ENCODE data around the gene ARHGEF11. TPM values are rescaled to one million over a fixed set of nuclear protein-coding genes. Genes with fewer than 3 reads are reported as not detected.

Gene ARHGEF11
- total RNA-seq, 2 donors from 2014 or later: 35.2 to 43.3 TPM

DNA sequence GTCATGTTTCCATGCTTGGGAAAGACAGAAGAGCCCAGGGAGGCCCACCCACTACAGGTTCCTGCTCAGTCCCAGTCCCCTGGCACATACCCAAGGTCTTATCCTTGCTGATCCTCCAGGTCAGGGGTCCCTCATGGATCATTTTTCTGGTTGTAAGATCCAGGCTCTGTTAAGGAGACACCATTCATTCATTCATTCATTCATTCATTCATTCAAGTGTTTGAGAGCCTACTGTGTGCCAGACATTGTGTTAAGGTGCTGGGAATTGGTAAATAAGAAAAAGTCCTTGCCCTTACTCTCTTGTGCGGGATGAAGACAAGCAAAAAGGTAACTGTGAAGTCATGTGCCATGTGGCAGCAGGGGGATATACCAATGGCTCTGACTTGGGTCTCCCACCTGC is 101.3 kb downstream of the ARHGEF11 start:
- H3K9ac ChIP-seq (ENCODE audit: low read depth in 2 of 2, low read length in 2 of 2): no peak overlapping the region
- H3K27me3 ChIP-seq: no peaks in the 10 kb centered on the region
- TF ChIP-seq, protein P1, sequence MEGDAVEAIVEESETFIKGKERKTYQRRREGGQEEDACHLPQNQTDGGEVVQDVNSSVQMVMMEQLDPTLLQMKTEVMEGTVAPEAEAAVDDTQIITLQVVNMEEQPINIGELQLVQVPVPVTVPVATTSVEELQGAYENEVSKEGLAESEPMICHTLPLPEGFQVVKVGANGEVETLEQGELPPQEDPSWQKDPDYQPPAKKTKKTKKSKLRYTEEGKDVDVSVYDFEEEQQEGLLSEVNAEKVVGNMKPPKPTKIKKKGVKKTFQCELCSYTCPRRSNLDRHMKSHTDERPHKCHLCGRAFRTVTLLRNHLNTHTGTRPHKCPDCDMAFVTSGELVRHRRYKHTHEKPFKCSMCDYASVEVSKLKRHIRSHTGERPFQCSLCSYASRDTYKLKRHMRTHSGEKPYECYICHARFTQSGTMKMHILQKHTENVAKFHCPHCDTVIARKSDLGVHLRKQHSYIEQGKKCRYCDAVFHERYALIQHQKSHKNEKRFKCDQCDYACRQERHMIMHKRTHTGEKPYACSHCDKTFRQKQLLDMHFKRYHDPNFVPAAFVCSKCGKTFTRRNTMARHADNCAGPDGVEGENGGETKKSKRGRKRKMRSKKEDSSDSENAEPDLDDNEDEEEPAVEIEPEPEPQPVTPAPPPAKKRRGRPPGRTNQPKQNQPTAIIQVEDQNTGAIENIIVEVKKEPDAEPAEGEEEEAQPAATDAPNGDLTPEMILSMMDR (IDR thresholded peaks at IDR 0.05): no peak
- H3K4me1 ChIP-seq: no peaks in the 10 kb centered on the region
- intact Hi-C loops (cut with DNase I): no loop called here
- DNase-seq: no peak
- H3K4me3 ChIP-seq: no peak overlapping the region
- H3K27ac ChIP-seq: no peak overlapping the region
- peaks cover 15% of the 10 kb centered on the region for H3K36me3 ChIP-seq
- H3K9me3 ChIP-seq: no peaks in the 10 kb centered on the region

DNA sequence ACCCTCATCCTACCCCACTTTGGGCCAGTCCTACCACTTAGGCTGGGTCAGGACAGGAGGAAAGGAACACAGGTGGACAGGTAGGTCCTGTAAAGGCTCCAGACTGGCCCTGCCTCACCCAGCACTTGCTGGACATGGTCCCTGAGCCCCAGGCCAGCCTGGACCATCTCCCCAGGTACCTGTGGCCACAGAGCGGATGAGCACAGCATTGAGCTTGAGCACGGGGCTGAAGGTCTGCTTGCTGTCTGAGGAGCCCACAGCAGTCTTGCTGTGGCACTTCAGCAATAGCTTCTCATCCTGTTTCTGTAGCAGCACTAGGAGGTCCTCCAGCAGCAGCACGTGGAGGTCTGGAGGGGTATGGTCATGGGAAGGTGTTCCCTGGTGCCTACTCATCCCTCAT is 101.8 kb downstream of the ARHGEF11 start:
- no peak overlapping the region for H3K9ac ChIP-seq (ENCODE audit: low read depth in 2 of 2, low read length in 2 of 2)
- H3K27me3 ChIP-seq: no peaks in the 10 kb centered on the region
- H3K4me1 ChIP-seq: no peaks in the 10 kb centered on the region
- intact Hi-C loops (cut with DNase I): no loop called here
- TF ChIP-seq, protein P1 (IDR thresholded peaks at IDR 0.05): no peak
- no peak overlapping the region for H3K27ac ChIP-seq
- DNase-seq: no peak
- peaks cover 15% of the 10 kb centered on the region for H3K36me3 ChIP-seq
- H3K9me3 ChIP-seq: no peaks in the 10 kb centered on the region
- no peak overlapping the region for H3K4me3 ChIP-seq

DNA sequence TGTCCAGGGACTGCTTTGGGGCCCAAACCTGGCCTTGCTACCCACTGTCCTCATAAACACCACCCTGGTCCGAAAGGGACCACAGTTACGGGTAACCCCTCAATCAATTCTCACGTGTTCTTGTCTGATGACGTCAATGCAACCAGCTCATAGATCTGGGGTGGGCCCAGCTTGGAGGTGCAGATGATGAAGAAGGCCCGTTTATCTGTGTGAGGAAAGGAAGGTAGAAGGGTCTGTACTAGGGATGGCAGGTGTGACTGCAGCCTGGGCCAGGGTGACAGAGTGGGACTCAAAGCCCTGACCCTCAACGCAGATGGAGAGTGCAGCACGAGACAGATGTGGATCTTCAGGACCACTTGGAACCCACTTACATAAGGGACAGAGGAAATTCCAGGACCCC is 103.0 kb downstream of the ARHGEF11 start:
- H3K27me3 ChIP-seq: no peaks in the 10 kb centered on the region
- no peak for DNase-seq
- no peaks in the 10 kb centered on the region for H3K9me3 ChIP-seq
- no peak overlapping the region for H3K9ac ChIP-seq (ENCODE audit: low read depth in 2 of 2, low read length in 2 of 2)
- no peak overlapping the region for H3K27ac ChIP-seq
- H3K4me3 ChIP-seq: no peak overlapping the region
- peaks cover 15% of the 10 kb centered on the region for H3K36me3 ChIP-seq
- TF ChIP-seq, protein P1 (IDR thresholded peaks at IDR 0.05): no peak
- intact Hi-C loops (cut with DNase I): no loop called here
- H3K4me1 ChIP-seq: no peaks in the 10 kb centered on the region

GRCh38 chr1:156942176-156942575 is 103.4 kb downstream of the ARHGEF11 start:
- Histone ChIP-seq H3K27ac (no peak overlapping the region), H3K4me1 (no peaks in the 10 kb centered on the region), H3K9ac (ENCODE audit: low read depth in 2 of 2, low read length in 2 of 2) (no peak overlapping the region), H3K27me3 (no peaks in the 10 kb centered on the region), H3K36me3 (peaks cover 15% of the 10 kb centered on the region), H3K4me3 (no peak overlapping the region), H3K9me3 (no peaks in the 10 kb centered on the region)
- no peak for DNase-seq
- intact Hi-C loops (cut with DNase I): no loop called here
- TF ChIP-seq, protein P1 (IDR thresholded peaks at IDR 0.05): no peak

DNA sequence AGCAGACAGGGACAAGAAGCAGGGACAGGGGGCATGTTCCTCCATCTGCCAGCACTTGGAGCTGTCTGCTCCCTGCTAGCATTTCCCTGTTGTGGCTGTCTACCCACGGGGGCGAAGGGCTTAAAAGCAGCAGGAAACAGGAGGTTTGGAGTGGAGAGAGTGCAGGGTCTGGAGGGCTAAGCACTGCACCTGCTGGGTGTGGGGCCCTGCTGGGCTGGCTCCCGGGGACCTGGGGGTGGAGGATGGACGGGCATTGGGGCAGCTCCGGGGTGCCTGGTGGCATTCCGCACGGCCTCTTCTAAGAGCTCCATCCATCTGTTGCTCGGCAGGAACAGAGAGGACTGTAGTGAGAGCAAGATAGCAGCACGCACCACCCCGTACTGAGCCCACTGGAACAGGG is 103.9 kb downstream of the ARHGEF11 start:
- no peak overlapping the region for H3K27ac ChIP-seq
- H3K4me3 ChIP-seq: no peak overlapping the region
- H3K9me3 ChIP-seq: no peaks in the 10 kb centered on the region
- H3K27me3 ChIP-seq: no peaks in the 10 kb centered on the region
- H3K9ac ChIP-seq (ENCODE audit: low read depth in 2 of 2, low read length in 2 of 2): no peak overlapping the region
- peaks cover 15% of the 10 kb centered on the region for H3K36me3 ChIP-seq
- TF ChIP-seq, protein P1 (IDR thresholded peaks at IDR 0.05): no peak
- H3K4me1 ChIP-seq: no peaks in the 10 kb centered on the region
- DNase-seq: no peak
- intact Hi-C loops (cut with DNase I): no loop called here

Measured in colonic mucosa (tissue), 4 donors.